Measurements from ENCODE around the gene SH2B2. TPM values are rescaled to one million over a fixed set of nuclear protein-coding genes. Genes with fewer than 3 reads are reported as not detected.

The SH2B2 gene
- total RNA-seq, 2 donors from 2014 or later: 7.7 to 22.3 TPM

GRCh38 chr7:102295346-102296178 is 8.9 kb downstream of the SH2B2 start:
- Histone ChIP-seq H3K4me1 (replicated peaks) (no peaks in the 10 kb centered on the region), H3K9me3 (no peaks in the 10 kb centered on the region), H3K27ac (no peak overlapping the region), H3K27me3 (replicated peaks; ENCODE audit: insufficient read depth) (no peaks in the 10 kb centered on the region), H3K4me3 (no peak overlapping the region), H3K36me3 (no peaks in the 10 kb centered on the region)
- intact Hi-C loops (cut with DNase I): no loop called here
- 78% methylated on average over 12 of the region's 12 CpGs for WGBS
- no peak for DNase-seq (ENCODE audit: low spot score)
- TF ChIP-seq POLR2A (IDR thresholded peaks at IDR 0.05) (no peak), CTCF (IDR thresholded peaks at IDR 0.05) (no peak), POLR2AphosphoS5 (IDR thresholded peaks at IDR 0.05) (no peak)

GRCh38 chr7:102296179-102296438 is 9.4 kb downstream of the SH2B2 start:
- no peak for DNase-seq (ENCODE audit: low spot score)
- Histone ChIP-seq H3K27me3 (replicated peaks; ENCODE audit: insufficient read depth) (no peaks in the 10 kb centered on the region), H3K27ac (no peak overlapping the region), H3K9me3 (no peaks in the 10 kb centered on the region), H3K36me3 (no peaks in the 10 kb centered on the region), H3K4me3 (no peak overlapping the region), H3K4me1 (replicated peaks) (no peaks in the 10 kb centered on the region)
- WGBS: 90% methylated on average over 6 of the region's 6 CpGs
- intact Hi-C loops (cut with DNase I): no loop called here
- TF ChIP-seq POLR2A (IDR thresholded peaks at IDR 0.05) (no peak), CTCF (IDR thresholded peaks at IDR 0.05) (no peak), POLR2AphosphoS5 (IDR thresholded peaks at IDR 0.05) (no peak)

GRCh38 chr7:102296514-102296913 is 9.8 kb downstream of the SH2B2 start:
- no peak for DNase-seq (ENCODE audit: low spot score)
- H3K4me1 ChIP-seq (replicated peaks): no peaks in the 10 kb centered on the region
- no peaks in the 10 kb centered on the region for H3K36me3 ChIP-seq
- H3K27ac ChIP-seq: no peak overlapping the region
- WGBS: 91% methylated on average over 7 of the region's 7 CpGs
- no peak for TF ChIP-seq POLR2A (IDR thresholded peaks at IDR 0.05)
- no peak for TF ChIP-seq CTCF (IDR thresholded peaks at IDR 0.05)
- no peak for TF ChIP-seq POLR2AphosphoS5 (IDR thresholded peaks at IDR 0.05)
- intact Hi-C loops (cut with DNase I): no loop called here
- H3K9me3 ChIP-seq: no peaks in the 10 kb centered on the region
- H3K27me3 ChIP-seq (replicated peaks; ENCODE audit: insufficient read depth): no peaks in the 10 kb centered on the region
- H3K4me3 ChIP-seq: no peak overlapping the region

GRCh38 chr7:102297487-102298218 is 11.0 kb downstream of the SH2B2 start:
- no peak overlapping the region for H3K4me3 ChIP-seq
- no peaks in the 10 kb centered on the region for H3K27me3 ChIP-seq (replicated peaks; ENCODE audit: insufficient read depth)
- H3K9me3 ChIP-seq: no peaks in the 10 kb centered on the region
- TF ChIP-seq CTCF (IDR thresholded peaks at IDR 0.05): no peak
- no peak for TF ChIP-seq POLR2AphosphoS5 (IDR thresholded peaks at IDR 0.05)
- no peak for TF ChIP-seq POLR2A (IDR thresholded peaks at IDR 0.05)
- intact Hi-C loops (cut with DNase I): no loop called here
- WGBS: 98% methylated on average over 10 of the region's 10 CpGs
- no peaks in the 10 kb centered on the region for H3K4me1 ChIP-seq (replicated peaks)
- no peak for DNase-seq (ENCODE audit: low spot score)
- H3K36me3 ChIP-seq: no peaks in the 10 kb centered on the region
- H3K27ac ChIP-seq: no peak overlapping the region

Measured in prostate gland (tissue), 2 donors.